Activated CD8-positive, alpha-beta memory T cell treated with anti-CD3 and anti-CD28 coated beads for 48 hours (primary cell): Measurements from ENCODE around the gene OSBPL3.
A peak's percentile ranks its signal among the peaks of the same experiment; 100 is the strongest.

Experiments
- DNase-seq, 3 experiments: peaks; one replicate each; pipeline ENCODE4 v3.0.0-alpha.2; 2020; ENCODE audit warnings: low read depth in 2 of 3, low spot score in 2 of 3

The OSBPL3 gene

GRCh38 chr7:24980534-24981170 lies 674 bp upstream of the OSBPL3 start:
- peak in 1 of 3 experiments; percentile 32 for DNase-seq

- DNase-seq: peak; percentile 47 to 64 (median 63)
These were observed 512 bp downstream of the OSBPL3 start for GRCh38 chr7:24979470-24979862.

- no peak for DNase-seq
These were observed 1.0 kb downstream of the OSBPL3 start for GRCh38 chr7:24978843-24979469.

- DNase-seq: no peak
These were observed 4.2 kb downstream of the OSBPL3 start for GRCh38 chr7:24975644-24976260.

GRCh38 chr7:24975172-24975571 lies 4.8 kb downstream of the OSBPL3 start:
- DNase-seq: no peak

- DNase-seq: no peak
These were observed 5.7 kb downstream of the OSBPL3 start for GRCh38 chr7:24974026-24974832.

GRCh38 chr7:24972991-24973390 lies 7.0 kb downstream of the OSBPL3 start:
- no peak for DNase-seq

GRCh38 chr7:24972166-24972477 lies 7.9 kb downstream of the OSBPL3 start:
- DNase-seq: no peak

GRCh38 chr7:24971333-24972165 lies 8.4 kb downstream of the OSBPL3 start:
- no peak for DNase-seq

- no peak for DNase-seq
These were observed 9.3 kb downstream of the OSBPL3 start for GRCh38 chr7:24970676-24971075.

- DNase-seq: no peak
These were observed 11.8 kb downstream of the OSBPL3 start for GRCh38 chr7:24968165-24968564.

GRCh38 chr7:24967696-24968095 lies 12.3 kb downstream of the OSBPL3 start:
- no peak for DNase-seq

GRCh38 chr7:24966802-24967201 lies 13.2 kb downstream of the OSBPL3 start:
- DNase-seq: no peak

GRCh38 chr7:24965831-24966708 lies 13.9 kb downstream of the OSBPL3 start:
- DNase-seq: peak in 1 of 3 experiments; percentile 13

GRCh38 chr7:24964191-24964590 lies 15.8 kb downstream of the OSBPL3 start:
- DNase-seq: no peak

GRCh38 chr7:24963218-24963617 lies 16.8 kb downstream of the OSBPL3 start:
- no peak for DNase-seq

- DNase-seq: no peak
These were observed 17.5 kb downstream of the OSBPL3 start for GRCh38 chr7:24962418-24962962.

GRCh38 chr7:24959735-24960485 lies 20.1 kb downstream of the OSBPL3 start:
- DNase-seq: no peak

- no peak for DNase-seq
These were observed 21.6 kb downstream of the OSBPL3 start for GRCh38 chr7:24958399-24958798.
